Choroid plexus epithelial cell (primary cell): ENCODE results near the gene HYCC2.
A peak's percentile ranks its signal among the peaks of the same experiment; 100 is the strongest.

ENCODE experiments used
- DNase-seq: peaks from one replicate; pipeline ENCODE4 v3.0.0-alpha.2; 2010; ENCODE audit warnings: low read depth
- H3K4me3 ChIP-seq: 2 replicates; pipeline ENCODE4 v1.5.1; 2011; ENCODE audit warnings: low read depth, mild to moderate bottlenecking, control low read depth, low read length, moderate library complexity
- CTCF ChIP-seq: conservative IDR thresholded peaks from 2 replicates; pipeline ENCODE4 v1.5.1; 2011; ENCODE audit warnings: low read depth, mild to moderate bottlenecking, control low read depth, inconsistent platforms, low read length, moderate library complexity

Gene HYCC2

DNA sequence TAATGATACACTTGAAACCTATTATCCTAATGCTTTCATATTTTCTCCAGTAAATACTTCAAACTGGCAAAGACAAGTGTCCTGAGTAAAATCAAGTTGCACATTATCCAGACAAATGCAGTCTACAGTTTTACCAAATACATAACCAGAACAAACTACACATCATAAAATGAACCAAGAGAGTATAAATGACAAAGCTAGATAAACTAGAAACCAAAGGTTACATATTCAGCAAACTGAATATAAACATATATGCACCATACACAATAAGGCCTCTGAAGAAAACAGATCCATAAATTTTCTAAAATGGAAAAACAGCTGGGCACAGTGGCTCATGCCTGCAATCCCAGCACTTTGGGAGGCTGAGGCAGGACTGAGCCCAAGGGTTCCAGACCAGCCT lies 47.0 kb downstream of the HYCC2 start:
- DNase-seq: no peak
- no peak overlapping the region for H3K4me3 ChIP-seq
- no peak for TF ChIP-seq CTCF

GRCh38 chr2:201021914-201022313 lies 49.6 kb downstream of the HYCC2 start:
- peak; percentile 18 for DNase-seq
- H3K4me3 ChIP-seq: no peak overlapping the region
- no peak for TF ChIP-seq CTCF
